ENCODE data around the gene USP47.

USP47 gene, protein sequence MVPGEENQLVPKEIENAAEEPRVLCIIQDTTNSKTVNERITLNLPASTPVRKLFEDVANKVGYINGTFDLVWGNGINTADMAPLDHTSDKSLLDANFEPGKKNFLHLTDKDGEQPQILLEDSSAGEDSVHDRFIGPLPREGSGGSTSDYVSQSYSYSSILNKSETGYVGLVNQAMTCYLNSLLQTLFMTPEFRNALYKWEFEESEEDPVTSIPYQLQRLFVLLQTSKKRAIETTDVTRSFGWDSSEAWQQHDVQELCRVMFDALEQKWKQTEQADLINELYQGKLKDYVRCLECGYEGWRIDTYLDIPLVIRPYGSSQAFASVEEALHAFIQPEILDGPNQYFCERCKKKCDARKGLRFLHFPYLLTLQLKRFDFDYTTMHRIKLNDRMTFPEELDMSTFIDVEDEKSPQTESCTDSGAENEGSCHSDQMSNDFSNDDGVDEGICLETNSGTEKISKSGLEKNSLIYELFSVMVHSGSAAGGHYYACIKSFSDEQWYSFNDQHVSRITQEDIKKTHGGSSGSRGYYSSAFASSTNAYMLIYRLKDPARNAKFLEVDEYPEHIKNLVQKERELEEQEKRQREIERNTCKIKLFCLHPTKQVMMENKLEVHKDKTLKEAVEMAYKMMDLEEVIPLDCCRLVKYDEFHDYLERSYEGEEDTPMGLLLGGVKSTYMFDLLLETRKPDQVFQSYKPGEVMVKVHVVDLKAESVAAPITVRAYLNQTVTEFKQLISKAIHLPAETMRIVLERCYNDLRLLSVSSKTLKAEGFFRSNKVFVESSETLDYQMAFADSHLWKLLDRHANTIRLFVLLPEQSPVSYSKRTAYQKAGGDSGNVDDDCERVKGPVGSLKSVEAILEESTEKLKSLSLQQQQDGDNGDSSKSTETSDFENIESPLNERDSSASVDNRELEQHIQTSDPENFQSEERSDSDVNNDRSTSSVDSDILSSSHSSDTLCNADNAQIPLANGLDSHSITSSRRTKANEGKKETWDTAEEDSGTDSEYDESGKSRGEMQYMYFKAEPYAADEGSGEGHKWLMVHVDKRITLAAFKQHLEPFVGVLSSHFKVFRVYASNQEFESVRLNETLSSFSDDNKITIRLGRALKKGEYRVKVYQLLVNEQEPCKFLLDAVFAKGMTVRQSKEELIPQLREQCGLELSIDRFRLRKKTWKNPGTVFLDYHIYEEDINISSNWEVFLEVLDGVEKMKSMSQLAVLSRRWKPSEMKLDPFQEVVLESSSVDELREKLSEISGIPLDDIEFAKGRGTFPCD (N-terminal part only)

GRCh38 chr11:11841723-11842420, at the start of gene USP47:
USP47 (plus strand) TSS chr11:11841972; CDS start chr11:11842186, 214 bp downstream.
- DNase-seq = peak; percentile 91

- no peak for DNase-seq
Observed at GRCh38 chr11:11793073-11793472, 48.7 kb upstream of the USP47 start.

GRCh38 chr11:11798586-11799438, 43.0 kb upstream of the USP47 start:
- DNase-seq = peak; percentile 86

DNA sequence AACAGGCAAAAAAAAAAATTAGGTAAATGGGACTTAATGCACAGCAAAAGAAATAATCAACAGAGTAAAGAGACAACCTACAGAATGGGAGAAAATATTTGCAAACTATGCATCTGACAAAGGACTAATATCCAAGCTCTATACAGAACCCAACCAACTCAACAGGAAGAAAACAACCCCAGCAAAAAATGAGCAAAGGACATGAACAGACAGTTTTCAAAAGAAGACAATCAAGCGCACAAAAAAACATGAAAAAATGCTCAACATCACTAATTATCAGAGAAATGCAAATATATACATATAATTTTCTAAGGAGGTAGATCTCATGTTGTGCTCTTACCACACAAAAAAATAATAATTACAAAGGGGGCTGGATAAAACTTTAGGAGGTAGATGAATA, 36.5 kb upstream of the USP47 start:
- no peak for DNase-seq

DNA sequence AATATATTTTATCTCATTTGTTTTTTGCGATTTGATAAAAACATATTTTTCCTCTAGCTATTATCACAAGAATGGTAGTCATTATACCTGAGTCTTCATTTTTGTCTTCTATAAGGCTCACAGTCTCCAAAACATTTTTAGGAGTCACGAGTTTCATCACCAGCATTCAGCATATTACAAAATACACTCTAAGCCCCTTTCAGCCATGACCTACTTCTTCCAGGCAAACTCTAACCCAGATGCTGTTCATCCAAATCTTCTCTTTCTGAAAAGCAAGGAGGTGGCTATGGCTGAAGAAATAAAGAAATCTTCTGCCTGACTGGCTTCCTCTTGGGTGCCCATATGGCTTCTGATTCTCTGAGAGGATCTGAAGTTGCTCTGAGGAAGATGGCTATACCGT, 35.7 kb upstream of the USP47 start:
- no peak for DNase-seq

DNA sequence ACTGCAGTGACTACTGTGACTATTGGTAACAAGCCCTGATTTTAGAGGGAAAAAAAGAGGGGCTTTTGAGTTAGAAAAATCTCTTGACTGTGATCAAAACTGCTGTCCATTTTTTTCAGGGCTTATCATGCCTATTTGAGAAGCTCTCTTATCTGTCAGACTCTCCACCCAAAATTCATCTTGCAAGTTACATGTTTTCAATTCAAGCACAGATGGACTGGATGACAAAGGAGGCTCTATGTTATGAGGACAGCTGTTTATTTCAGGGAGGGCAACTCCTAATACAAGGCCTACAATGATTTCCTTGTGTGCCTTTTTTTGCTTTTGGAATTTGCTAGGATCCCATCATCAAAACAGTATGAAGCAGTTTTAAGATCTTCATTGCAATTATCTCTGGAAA, 35.2 kb upstream of the USP47 start:
- DNase-seq = no peak

DNA sequence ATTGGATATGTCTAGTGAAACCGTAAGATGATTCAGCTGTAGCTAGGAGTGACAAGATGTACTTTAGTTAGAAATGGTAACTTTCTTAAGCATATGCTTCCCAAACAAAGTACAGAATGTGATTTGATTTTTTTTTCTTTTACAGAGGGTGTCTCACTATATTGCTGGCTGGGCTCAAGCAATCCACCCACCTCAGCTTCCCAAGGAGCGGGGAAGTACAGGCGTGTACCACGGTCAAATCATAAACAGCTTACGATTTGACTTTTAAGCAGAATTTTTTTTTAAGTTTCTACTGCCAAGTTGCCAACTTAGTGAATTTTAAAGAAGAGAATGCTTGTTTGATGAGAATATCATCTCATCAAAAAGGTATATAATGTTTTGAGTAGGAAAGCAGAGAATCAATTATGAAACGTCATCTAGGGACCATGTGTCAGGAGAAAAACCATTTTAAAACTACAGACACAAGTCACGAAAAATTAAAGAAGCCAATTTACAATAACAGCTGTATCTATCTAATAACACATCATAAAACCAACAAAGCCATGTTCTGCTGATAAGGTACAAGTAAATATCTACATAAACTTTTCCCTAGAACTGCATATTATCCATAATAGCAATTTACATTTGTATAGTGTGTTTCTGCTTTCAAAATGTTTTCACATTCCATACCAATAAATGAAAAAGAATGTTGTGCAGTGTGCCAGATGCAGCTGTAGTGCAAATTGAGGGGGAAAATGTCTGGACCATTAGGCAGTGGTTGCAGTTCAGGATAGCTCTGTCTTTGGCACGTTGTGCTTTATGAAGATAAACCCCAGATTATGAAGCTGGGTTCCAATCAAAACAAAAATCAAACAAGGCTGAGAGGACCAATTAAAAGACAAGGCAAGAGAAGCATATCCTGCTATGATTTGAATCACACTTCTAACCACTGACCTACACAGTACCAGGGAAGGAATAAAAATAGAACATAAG, 33.7 kb upstream of the USP47 start:
- DNase-seq = no peak

DNA sequence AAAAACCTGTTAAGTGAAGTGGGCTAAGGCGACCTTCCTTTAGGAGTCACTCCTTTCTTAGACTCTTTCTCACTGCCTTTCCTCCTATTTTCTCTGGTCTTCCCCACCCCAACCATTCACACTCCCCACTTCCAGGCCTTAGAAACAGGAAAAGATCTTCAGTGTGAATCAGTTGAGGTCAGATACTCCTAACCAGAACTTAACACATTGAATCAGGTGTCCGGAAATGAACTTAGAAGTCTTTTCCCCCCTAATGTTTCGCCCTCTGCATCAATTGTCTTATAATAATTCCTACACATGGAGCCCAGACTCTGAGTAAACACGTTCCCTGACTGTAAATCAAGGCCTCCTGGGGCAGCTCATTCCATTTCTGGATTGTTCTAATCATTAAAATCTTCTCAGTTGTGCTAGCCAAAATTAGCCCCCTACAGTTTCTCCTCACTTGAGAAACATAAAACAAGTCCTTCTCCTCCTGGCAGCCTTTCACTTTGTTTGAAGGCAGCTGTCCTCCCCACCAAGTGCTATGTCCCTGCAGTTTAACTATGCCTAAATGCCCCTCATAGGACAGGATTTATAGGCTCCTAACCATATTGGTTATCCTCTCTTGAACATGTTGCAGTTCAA, 32.7 kb upstream of the USP47 start:
- no peak for DNase-seq

DNA sequence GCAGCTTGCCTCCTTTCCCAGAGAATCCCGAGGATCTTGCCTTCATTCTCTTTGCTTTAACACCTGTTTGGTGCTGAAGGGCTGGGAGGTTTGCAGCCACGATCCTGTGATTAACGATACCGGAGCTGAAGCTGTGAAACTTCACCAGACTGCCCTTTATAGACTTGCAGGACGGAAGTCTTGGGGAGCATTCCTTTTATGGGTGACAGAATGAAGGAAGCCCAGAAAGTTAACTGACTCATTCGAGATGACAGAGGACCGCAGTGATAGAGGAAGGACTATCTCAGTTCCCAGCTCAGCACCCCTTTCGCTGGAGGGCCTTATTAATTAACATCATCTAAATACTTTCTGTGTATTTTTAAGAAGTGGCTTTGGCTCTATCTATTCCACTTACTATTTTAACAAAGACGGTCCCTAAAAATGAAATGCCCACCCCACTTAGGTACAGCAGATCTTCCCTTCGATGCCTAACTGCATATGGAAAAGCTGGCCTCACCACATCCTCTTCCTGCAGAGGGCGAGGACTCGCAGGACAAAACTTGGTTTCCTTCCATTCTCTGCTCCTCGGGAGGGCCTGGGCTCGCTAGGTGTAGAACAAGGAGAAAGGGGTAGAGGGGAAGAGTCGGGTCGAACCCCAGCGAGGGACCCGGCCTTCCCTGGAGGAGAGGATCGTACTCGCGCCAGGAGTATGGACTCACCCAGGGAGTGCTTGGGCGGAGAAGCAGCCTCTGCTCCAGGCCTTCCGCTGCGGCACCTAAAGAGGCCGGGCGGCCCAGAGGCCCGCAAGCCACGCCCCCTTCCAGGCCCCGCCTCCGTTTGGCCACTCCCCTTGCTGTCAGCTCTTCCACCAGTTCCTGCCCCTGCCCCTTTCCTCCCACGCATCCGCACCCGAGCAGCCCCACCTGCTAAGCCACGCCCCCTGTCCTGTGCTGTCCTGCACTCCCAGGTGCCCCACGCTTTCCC, 30.7 kb upstream of the USP47 start:
- DNase-seq = no peak

- no peak for DNase-seq
Observed at GRCh38 chr11:11813288-11813962, 28.3 kb upstream of the USP47 start.

- no peak for DNase-seq
Observed at GRCh38 chr11:11814614-11815452, 26.9 kb upstream of the USP47 start.

DNA sequence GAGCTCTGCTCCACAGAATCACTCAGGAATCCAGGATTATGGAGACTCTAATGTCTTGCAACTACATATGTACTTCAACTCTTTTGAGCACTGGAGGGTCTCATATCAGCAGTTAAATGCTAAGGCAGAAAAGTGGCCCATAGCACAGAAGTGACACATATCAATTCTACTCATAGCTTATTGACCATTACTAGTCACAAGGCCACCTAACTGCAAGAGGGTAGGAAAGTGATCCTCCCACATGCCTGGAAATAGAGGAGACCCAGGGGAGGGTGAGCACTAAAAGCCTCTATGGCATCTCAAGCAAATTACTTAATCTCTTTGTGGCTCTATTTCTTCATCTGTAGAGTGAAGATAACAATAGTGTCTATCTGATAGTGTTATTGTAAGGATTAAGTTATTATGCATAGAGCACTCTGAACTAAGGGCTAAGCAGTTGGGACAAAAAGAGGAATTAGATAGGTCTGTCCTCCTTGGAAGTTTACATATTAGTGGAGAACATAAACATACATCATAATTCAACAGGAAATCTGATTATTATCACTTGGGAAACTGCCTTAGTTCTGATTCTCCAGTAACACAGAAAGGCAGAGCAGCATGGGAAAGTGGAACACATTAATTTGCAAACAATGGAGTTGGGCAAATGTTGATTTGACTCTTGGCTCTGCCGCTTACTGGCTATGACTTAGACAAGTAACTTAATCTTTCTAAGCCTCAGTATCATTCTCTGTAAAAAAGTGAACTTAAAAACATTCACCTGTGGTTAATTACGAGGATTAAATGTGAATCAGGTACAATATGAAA, 25.1 kb upstream of the USP47 start:
- DNase-seq = peak; percentile 71

GRCh38 chr11:11817957-11818356, 23.8 kb upstream of the USP47 start:
- DNase-seq = no peak

GRCh38 chr11:11818529-11819121, 23.1 kb upstream of the USP47 start:
- no peak for DNase-seq

DNA sequence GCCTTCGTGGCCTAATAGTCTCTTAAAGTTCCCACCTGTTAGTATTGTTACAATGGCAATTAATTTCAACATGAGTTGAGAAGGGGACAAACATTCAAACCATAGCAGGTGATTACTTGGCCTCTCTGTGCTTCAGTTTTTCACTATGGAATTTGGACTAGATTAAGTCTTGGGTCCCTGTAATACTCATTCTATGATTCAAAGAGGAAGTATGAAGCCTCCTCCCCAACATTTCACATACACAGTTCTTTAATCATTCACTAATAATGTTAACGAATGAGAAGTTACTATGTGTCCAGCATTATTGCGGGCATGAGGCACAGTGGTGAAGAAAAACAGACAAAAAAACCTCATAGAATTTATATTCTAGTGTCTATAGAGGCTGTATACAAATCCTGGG, 19.9 kb upstream of the USP47 start:
- no peak for DNase-seq

DNA sequence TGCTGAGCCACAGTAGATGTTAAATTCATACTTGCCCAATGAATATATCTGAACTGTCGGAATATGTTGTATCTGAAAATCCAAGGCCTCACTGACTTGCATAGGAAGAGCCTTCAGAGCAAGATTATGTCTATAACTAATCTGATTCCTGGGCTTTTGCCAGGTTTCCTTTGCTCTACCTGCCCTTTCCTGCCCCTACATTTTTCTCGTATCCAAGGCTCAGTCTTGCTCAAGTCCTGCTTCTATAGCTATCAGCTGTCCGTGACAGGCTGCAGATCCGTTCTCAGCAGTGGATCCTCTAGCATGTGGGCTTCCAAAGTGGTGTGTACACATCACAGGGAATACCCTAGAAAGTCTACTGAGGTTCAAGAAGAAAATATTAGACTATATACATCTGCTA, 18.8 kb upstream of the USP47 start:
- no peak for DNase-seq

Data from OCI-M1 (cell line).